Transverse colon (tissue), 4 donors: ENCODE data around the gene ALK. TPM values are rescaled to one million over a fixed set of nuclear protein-coding genes. Genes with fewer than 3 reads are reported as not detected.
A peak's percentile ranks its signal among the peaks of the same experiment; 100 is the strongest.

Experiments used
- DNase-seq: peaks from one replicate; pipeline ENCODE4 v3.0.0-alpha.2; 2019
- H3K27ac ChIP-seq, 4 donors: fragments of 200-600 bp; sonication (generic); 2 replicates each; pipeline ENCODE4 v1.5.1; 2016 to 2018; ENCODE audit warnings: inconsistent platforms in 4 of 4
- H3K27me3 ChIP-seq: fragments of 200-600 bp; sonication (generic); 2 replicates; pipeline ENCODE4 v1.5.1; 2017; ENCODE audit warnings: inconsistent platforms
- H3K36me3 ChIP-seq, 4 donors: fragments of 200-600 bp; sonication (generic); 2 replicates each; pipeline ENCODE4 v1.5.1; 2017 to 2019; ENCODE audit warnings: inconsistent platforms in 4 of 4
- H3K4me1 ChIP-seq, 4 donors: fragments of 200-600 bp; sonication (generic); 2 replicates each; pipeline ENCODE4 v1.5.1; 2017 to 2020; ENCODE audit warnings: inconsistent platforms in 4 of 4
- H3K4me3 ChIP-seq, 4 donors: fragments of 200-600 bp; sonication (generic); 1 replicate in 1 of 4; 2 replicates in 3 of 4; pipeline versions ENCODE4 v1.5.1 to v1.6.1; 2017 to 2019; ENCODE audit warnings: inconsistent platforms in 4 of 4
- H3K9me3 ChIP-seq, 2 donors: fragments of 200-600 bp; sonication (generic); 2 replicates each; pipeline ENCODE4 v1.5.1; 2017 to 2019; ENCODE audit warnings: inconsistent platforms in 2 of 2
- EP300 ChIP-seq: sonication (generic); formaldehyde crosslinking; IDR thresholded peaks from one replicate; pipeline ENCODE4 v1.6.1; 2017; ENCODE audit warnings: antibody characterized with exemption, low read depth
- POLR2A ChIP-seq: fragments of 450-650 bp; IDR thresholded peaks from one replicate; pipeline ENCODE4 v1.6.1; 2016; ENCODE audit warnings: antibody characterized with exemption, mild to moderate bottlenecking, moderate library complexity
- POLR2AphosphoS5 ChIP-seq, 3 donors: sonication (generic); formaldehyde crosslinking; IDR thresholded peaks; one replicate each; pipeline ENCODE4 v1.6.1; 2016; ENCODE audit warnings: antibody characterized with exemption in 3 of 3
- WGBS, 2 donors: methylation state at CpG; one replicate each; pipeline ENCODE4 v1.1.5; 2018; ENCODE audit warnings: low coverage in 1 of 2; 5-methylcytosine and 5-hydroxymethylcytosine counted together
- in situ Hi-C, 4 donors: fragments of 200-750 bp; cut with MboI; loops; one replicate each; pipeline versions ENCODE4 v1.15.0 to v1.15.1; 2017; ENCODE audit warnings: low sequenced_read_pairs in 3 of 4, low pct_ligation_motif_present in 1 of 4, low pct_unique_long_range_greater_than_20kb in 1 of 4
- intact Hi-C: fragments of 100-400 bp; cut with DNase I; formaldehyde crosslinking; loops from one replicate; pipeline ENCODE4 v1.15.1; 2023; ENCODE audit warnings: low total_unique reads
- total RNA-seq, 4 donors: library from RNA; depleted of rRNA; stranded (reverse); fragments of >200 nt; gene quantifications; one replicate each; pipeline ENCODE4 v1.1.0, GENCODE V29; 2016
- TF ChIP-seq, protein P1 (sequence below), 5 experiments: fragments of 200-600 bp in 3 of 5; fragments of 450-650 bp in 2 of 5; sonication (generic) in 3 of 5; IDR thresholded peaks; 1 replicate in 2 of 5; 2 replicates in 3 of 5; pipeline ENCODE4 v1.5.1; 2016 to 2017; ENCODE audit warnings: antibody characterized with exemption in 5 of 5, inconsistent platforms in 3 of 5, mild to moderate bottlenecking in 2 of 5, moderate library complexity in 1 of 5

Gene ALK
- total RNA-seq, result under 1 TPM in 2 of 4 donors, not detected in 2; 0.32 to 0.82 TPM

DNA sequence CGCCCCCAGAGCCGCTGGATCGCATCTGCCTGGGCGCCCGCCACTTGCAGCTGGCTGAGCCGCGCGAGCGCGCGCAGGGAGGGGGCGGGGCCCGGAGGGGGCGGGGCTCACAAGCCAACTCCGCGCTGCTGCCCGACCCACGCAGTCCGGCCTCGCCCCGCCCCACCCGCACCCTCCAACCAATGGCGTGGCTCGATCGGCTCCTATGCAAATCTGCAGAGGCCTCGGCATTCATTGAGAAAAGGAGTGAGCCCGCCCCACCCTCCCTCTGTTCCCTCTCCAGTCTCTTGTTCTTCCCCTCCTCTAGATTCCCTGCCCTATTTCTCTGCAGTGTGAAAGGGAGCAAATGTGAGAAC lies at the start of gene ALK:
Gene ALK, minus strand, starts transcription at position 27 of the 356 bp plus-strand sequence. CDS start 927 bp downstream, outside the sequence.
- intact Hi-C loops (loop anchor here (10.0 kb wide), 1 partner anchor 153 kb away; no protein-coding TSS in a partner anchor), in situ Hi-C loops (no loop called here)
- DNase-seq, result peak; percentile 75
- WGBS, 2 donors, result 2% methylated on average over 9 of the region's 27 CpGs; no CpG with 5 or more reads in 1 of the 2 donors
- no peak for TF ChIP-seq EP300
- TF ChIP-seq, protein P1, sequence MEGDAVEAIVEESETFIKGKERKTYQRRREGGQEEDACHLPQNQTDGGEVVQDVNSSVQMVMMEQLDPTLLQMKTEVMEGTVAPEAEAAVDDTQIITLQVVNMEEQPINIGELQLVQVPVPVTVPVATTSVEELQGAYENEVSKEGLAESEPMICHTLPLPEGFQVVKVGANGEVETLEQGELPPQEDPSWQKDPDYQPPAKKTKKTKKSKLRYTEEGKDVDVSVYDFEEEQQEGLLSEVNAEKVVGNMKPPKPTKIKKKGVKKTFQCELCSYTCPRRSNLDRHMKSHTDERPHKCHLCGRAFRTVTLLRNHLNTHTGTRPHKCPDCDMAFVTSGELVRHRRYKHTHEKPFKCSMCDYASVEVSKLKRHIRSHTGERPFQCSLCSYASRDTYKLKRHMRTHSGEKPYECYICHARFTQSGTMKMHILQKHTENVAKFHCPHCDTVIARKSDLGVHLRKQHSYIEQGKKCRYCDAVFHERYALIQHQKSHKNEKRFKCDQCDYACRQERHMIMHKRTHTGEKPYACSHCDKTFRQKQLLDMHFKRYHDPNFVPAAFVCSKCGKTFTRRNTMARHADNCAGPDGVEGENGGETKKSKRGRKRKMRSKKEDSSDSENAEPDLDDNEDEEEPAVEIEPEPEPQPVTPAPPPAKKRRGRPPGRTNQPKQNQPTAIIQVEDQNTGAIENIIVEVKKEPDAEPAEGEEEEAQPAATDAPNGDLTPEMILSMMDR (IDR thresholded peaks at IDR 0.05), result no peak
- TF ChIP-seq POLR2A, result no peak
- no peak for TF ChIP-seq POLR2AphosphoS5 (IDR thresholded peaks at IDR 0.05)
- no peaks in the 10 kb centered on the region for H3K9me3 ChIP-seq
- peak within 1 kb of the TSS in 2 of 4 donors; percentile 24 to 47 for H3K4me3 ChIP-seq
- H3K4me1 ChIP-seq, result peaks cover 0 to 22% (median 14%) of the 10 kb centered on the region in 4 donors
- H3K27ac ChIP-seq, result no peak within 1 kb of the TSS
- no peaks in the 10 kb centered on the region for H3K36me3 ChIP-seq
- H3K27me3 ChIP-seq, result peaks cover 70% of the 10 kb centered on the region

DNA sequence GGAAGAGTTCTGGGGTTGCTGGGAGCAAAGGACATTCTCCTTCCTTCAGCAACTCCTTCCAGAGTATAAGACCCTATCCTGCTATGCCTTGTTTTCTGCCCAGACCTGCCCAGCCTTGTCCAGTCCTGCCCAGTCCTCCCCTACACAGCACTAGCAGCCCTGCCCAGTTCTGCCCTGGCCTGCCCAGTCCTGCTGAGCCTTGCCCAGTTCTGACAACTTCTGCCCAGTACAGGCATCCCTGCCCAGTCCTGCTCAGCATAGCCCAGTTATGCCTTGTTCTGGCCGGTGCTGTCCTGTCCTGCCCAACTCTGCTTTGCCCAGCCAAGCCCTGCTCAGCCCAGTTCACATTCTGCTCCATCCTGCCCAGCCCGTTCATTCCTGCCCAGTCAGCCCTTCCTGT lies 44.9 kb upstream of the ALK start:
- H3K9me3 ChIP-seq, result no peaks in the 10 kb centered on the region
- no peaks in the 10 kb centered on the region for H3K27me3 ChIP-seq
- whole genome bisulfite sequencing, 2 donors, result 85% methylated on average over 2 of the region's 2 CpGs; no CpG with 5 or more reads in 1 of the 2 donors
- H3K4me3 ChIP-seq, result no peak overlapping the region
- TF ChIP-seq POLR2A (no peak), EP300 (no peak), POLR2AphosphoS5 (IDR thresholded peaks at IDR 0.05) (no peak)
- TF ChIP-seq, protein P1 (IDR thresholded peaks at IDR 0.05), result no peak
- H3K4me1 ChIP-seq, result no peaks in the 10 kb centered on the region
- in situ Hi-C loops, result no loop called here
- H3K36me3 ChIP-seq, result no peaks in the 10 kb centered on the region
- intact Hi-C loops, result no loop called here
- DNase-seq, result no peak
- H3K27ac ChIP-seq, result no peak overlapping the region

DNA sequence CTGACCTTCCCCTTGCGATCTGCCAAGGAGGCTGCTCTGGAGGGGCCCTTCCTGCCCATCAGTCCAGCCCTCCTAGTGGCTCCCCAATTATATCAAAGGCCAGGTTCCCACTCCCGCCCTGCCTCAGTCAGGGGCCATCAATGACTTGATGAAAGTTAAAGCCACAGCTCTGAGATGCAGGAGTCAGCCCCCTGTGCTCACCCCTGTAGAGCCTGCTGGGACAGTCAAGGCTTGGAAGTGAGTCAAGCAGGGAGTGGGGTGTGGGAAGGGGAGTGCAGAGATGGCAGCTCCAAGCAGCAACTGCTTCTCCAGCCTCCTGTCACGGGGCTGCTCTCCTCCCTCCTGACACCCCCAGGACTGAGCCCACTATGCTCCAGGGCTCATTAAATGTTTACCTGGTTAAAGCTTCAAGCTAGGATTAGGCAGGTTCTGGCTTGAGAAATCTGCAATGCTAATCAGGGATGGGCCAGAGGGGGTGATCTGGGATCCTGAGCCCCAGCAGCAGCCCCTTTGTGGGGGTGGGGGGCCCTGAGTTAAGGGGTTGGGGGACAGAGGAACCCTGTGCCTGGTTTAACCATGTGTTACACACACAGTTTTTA lies 42.7 kb upstream of the ALK start:
- Histone ChIP-seq H3K4me3 (no peak overlapping the region), H3K27me3 (no peaks in the 10 kb centered on the region), H3K9me3 (no peaks in the 10 kb centered on the region), H3K27ac (no peak overlapping the region), H3K4me1 (no peaks in the 10 kb centered on the region), H3K36me3 (no peaks in the 10 kb centered on the region)
- no peak for DNase-seq
- TF ChIP-seq, protein P1 (IDR thresholded peaks at IDR 0.05), result no peak
- no peak for TF ChIP-seq POLR2A
- no peak for TF ChIP-seq POLR2AphosphoS5 (IDR thresholded peaks at IDR 0.05)
- TF ChIP-seq EP300, result no peak
- 53% methylated on average over 3 of the region's 3 CpGs; no CpG with 5 or more reads in 1 of the 2 donors for WGBS, 2 donors
- intact Hi-C loops, result no loop called here
- in situ Hi-C loops, result no loop called here

DNA sequence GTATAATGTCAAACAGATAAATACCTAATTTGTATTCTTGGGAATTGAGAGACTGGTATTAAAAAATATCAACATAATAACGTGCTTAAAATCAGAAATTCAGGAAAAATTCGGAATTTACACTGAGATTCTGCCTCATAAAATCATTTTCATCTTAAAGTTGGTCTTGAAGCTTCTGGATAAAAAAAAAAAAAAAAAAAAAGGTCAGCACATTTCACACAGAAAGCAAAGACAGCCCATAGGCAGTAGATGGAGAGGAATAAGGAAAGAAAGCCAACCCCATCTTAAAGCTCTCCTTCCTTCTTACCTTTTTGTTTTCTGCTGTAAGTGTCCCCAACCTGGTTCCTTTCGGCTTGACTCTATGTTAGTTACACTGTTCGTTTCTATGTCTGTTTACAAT lies 41.5 kb upstream of the ALK start:
- H3K4me1 ChIP-seq, result no peaks in the 10 kb centered on the region
- H3K4me3 ChIP-seq, result no peak overlapping the region
- TF ChIP-seq, protein P1 (IDR thresholded peaks at IDR 0.05), result no peak
- TF ChIP-seq POLR2A, result no peak
- no peak for TF ChIP-seq POLR2AphosphoS5 (IDR thresholded peaks at IDR 0.05)
- no peak overlapping the region for H3K27ac ChIP-seq
- no peaks in the 10 kb centered on the region for H3K36me3 ChIP-seq
- H3K27me3 ChIP-seq, result no peaks in the 10 kb centered on the region
- in situ Hi-C loops (no loop called here), intact Hi-C loops (no loop called here)
- no peak for DNase-seq
- WGBS, 2 donors, result 50 to 59% methylated on average over 4 of the region's 4 CpGs
- H3K9me3 ChIP-seq, result no peaks in the 10 kb centered on the region
